Keratinocyte (primary cell): ENCODE results near the gene ZNF117. TPM values are rescaled to one million over a fixed set of nuclear protein-coding genes. Genes with fewer than 3 reads are reported as not detected.

Experiments used
- DNase-seq: peaks from one replicate; pipeline ENCODE4 v3.0.0-alpha.2; 2011; ENCODE audit warnings: low read depth, missing footprints, low spot score
- FAIRE-seq: peaks from 2 replicates; lab custom pipeline; 2011; peaks lifted over from hg19 to GRCh38; lab: Jason Lieb, UNC
- H2AFZ ChIP-seq: 2 replicates; pipeline ENCODE4 v1.6.0; 2012; ENCODE audit warnings: low read length, control low read depth, inconsistent platforms; ENCODE audit not compliant: control insufficient read depth
- H3K27ac ChIP-seq: 2 replicates; pipeline ENCODE4 v1.5.1; 2011; ENCODE audit warnings: low read length; ENCODE audit not compliant: control insufficient read depth, insufficient read depth
- H3K27me3 ChIP-seq: 3 replicates; pipeline ENCODE4 v1.6.0; 2011; ENCODE audit warnings: low read length; ENCODE audit not compliant: control insufficient read depth, insufficient read depth; ENCODE audit errors: extremely low read depth
- H3K36me3 ChIP-seq, 2 experiments: 2 replicates in 1 of 2; 3 replicates in 1 of 2; pipeline ENCODE4 v1.5.1; 2011; ENCODE audit warnings: low read length in 2 of 2, mild to moderate bottlenecking in 1 of 2; ENCODE audit not compliant: control insufficient read depth in 2 of 2, insufficient read depth in 2 of 2; ENCODE audit errors: extremely low read depth in 1 of 2
- H3K4me1 ChIP-seq: 3 replicates; pipeline ENCODE4 v1.5.1; 2011; ENCODE audit warnings: low read length; ENCODE audit not compliant: control insufficient read depth, insufficient read depth; ENCODE audit errors: extremely low read depth
- H3K4me2 ChIP-seq: 3 replicates; pipeline ENCODE4 v1.6.0; 2011; ENCODE audit warnings: low read depth, low read length; ENCODE audit not compliant: control insufficient read depth, insufficient read depth; ENCODE audit errors: extremely low read depth
- H3K4me3 ChIP-seq, 3 experiments: fragments of 200-600 bp in 1 of 3; sonication (generic) in 1 of 3; 2 replicates in 2 of 3; 3 replicates in 1 of 3; pipeline ENCODE4 v1.5.1; 2011 to 2016; ENCODE audit warnings: low read length in 3 of 3, mild to moderate bottlenecking in 3 of 3, control low read depth in 2 of 3, inconsistent platforms in 1 of 3, low read depth in 1 of 3, mixed read lengths in 1 of 3, mixed run types in 1 of 3, moderate library complexity in 1 of 3; ENCODE audit not compliant: control insufficient read depth in 2 of 3, insufficient read depth in 2 of 3; ENCODE audit errors: extremely low read depth in 1 of 3
- H3K79me2 ChIP-seq: 2 replicates; pipeline ENCODE4 v1.6.0; 2012; ENCODE audit warnings: low read length; ENCODE audit not compliant: control insufficient read depth, insufficient read depth
- H3K9ac ChIP-seq: 3 replicates; pipeline ENCODE4 v1.6.0; 2011; ENCODE audit warnings: low read length; ENCODE audit not compliant: control insufficient read depth, insufficient read depth; ENCODE audit errors: extremely low read depth
- H3K9me1 ChIP-seq: 3 replicates; pipeline ENCODE4 v1.6.0; 2011; ENCODE audit warnings: low read length; ENCODE audit not compliant: control insufficient read depth, insufficient read depth; ENCODE audit errors: extremely low read depth
- H3K9me3 ChIP-seq: 2 replicates; pipeline ENCODE4 v1.5.1; 2012; ENCODE audit warnings: low read depth, low read length; ENCODE audit not compliant: control insufficient read depth
- H4K20me1 ChIP-seq: 3 replicates; pipeline ENCODE4 v1.6.0; 2011; ENCODE audit warnings: low read length; ENCODE audit not compliant: control insufficient read depth, insufficient read depth; ENCODE audit errors: extremely low read depth
- CTCF ChIP-seq, 3 experiments: IDR thresholded peaks in 1 of 3; conservative IDR thresholded peaks in 1 of 3; optimal IDR thresholded peaks in 1 of 3; 2 replicates in 2 of 3; 3 replicates in 1 of 3; pipeline versions ENCODE3 to v1.5.1; 2011; ENCODE audit warnings: low read length in 3 of 3, mild to moderate bottlenecking in 3 of 3, moderate library complexity in 2 of 3, control low read depth in 1 of 3, inconsistent platforms in 1 of 3; ENCODE audit not compliant: insufficient read depth in 2 of 3; ENCODE audit errors: extremely low read depth in 1 of 3
- EZH2 ChIP-seq: IDR thresholded peaks from one replicate; pipeline ENCODE4 v1.6.1; 2012; ENCODE audit warnings: inconsistent platforms, mild to moderate bottlenecking, low read length, moderate library complexity
- dilution Hi-C: fragments of 300-500 bp; cut with MboI; formaldehyde crosslinking; loops from one replicate; pipeline ENCODE4 v1.7.0; 2020; ENCODE audit warnings: low sequenced_read_pairs; ENCODE audit not compliant: extremely low pct_ligation_motif_present
- polyA plus RNA-seq, 5 experiments: library from polyadenylated mRNA; depleted of rRNA in 3 of 5; stranded (reverse) in 3 of 5; stranded (forward) in 1 of 5; unstranded in 1 of 5; fragments of >200 nt; gene quantifications; 1 replicate in 1 of 5; 2 replicates in 3 of 5; 3 replicates in 1 of 5; pipeline versions ENCODE4 v1.2.1 to v1.2.3, GENCODE V29; 2011 to 2012; ENCODE audit warnings: missing spikeins in 2 of 5, low read depth in 1 of 5, low replicate concordance in 1 of 5

ZNF117 gene
- polyA plus RNA-seq, 1 donor (not counting 4 experiments of a cell fraction or from before 2014, with no cell fraction given), result 1.8 TPM

- H3K4me1 ChIP-seq, result peaks cover 5% of the 10 kb centered on the region
- TF ChIP-seq EZH2 (no peak), CTCF (optimal IDR thresholded peaks at IDR 0.05 in 1 of 3, IDR thresholded peaks at IDR 0.05 in 1 of 3, conservative IDR thresholded peaks at IDR 0.05 in 1 of 3; ENCODE audit: extremely low read depth in 1 of 3, insufficient read depth in 2 of 3, low read length in 3 of 3) (no peak)
- H3K9ac ChIP-seq, result no peak overlapping the region
- H4K20me1 ChIP-seq, result no peaks in the 10 kb centered on the region
- peaks cover 7% of the 10 kb centered on the region for H3K9me3 ChIP-seq
- no peak overlapping the region for H3K4me3 ChIP-seq
- no peaks in the 10 kb centered on the region for H3K9me1 ChIP-seq
- H3K36me3 ChIP-seq, result peaks cover 0 to 2% of the 10 kb centered on the region in 2 experiments
- no peak overlapping the region for H2AFZ ChIP-seq
- no peaks in the 10 kb centered on the region for H3K79me2 ChIP-seq
- no peak overlapping the region for H3K27ac ChIP-seq
- no peaks in the 10 kb centered on the region for H3K27me3 ChIP-seq
- H3K4me2 ChIP-seq, result no peak overlapping the region
- DNase-seq, result no peak
- FAIRE-seq, result no peak
- dilution Hi-C loops, result no loop called here
Observed at GRCh38 chr7:64997164-64997908, 6.5 kb upstream of the ZNF117 start.

- no peaks in the 10 kb centered on the region for H4K20me1 ChIP-seq
- FAIRE-seq, result no peak
Observed at GRCh38 chr7:64996305-64996704, 5.5 kb upstream of the ZNF117 start.

More at GRCh38 chr7:64996305-64996704, 5.5 kb upstream of the ZNF117 start:
- Histone ChIP-seq H3K4me3 (no peak overlapping the region), H3K4me2 (no peak overlapping the region), H3K9ac (no peak overlapping the region), H3K4me1 (peaks cover 5% of the 10 kb centered on the region), H3K79me2 (no peaks in the 10 kb centered on the region), H3K27me3 (no peaks in the 10 kb centered on the region), H3K9me1 (no peaks in the 10 kb centered on the region), H3K36me3 (no peaks in the 10 kb centered on the region), H3K27ac (no peak overlapping the region), H2AFZ (no peak overlapping the region), H3K9me3 (peaks cover 7% of the 10 kb centered on the region)
- TF ChIP-seq EZH2, result no peak
- no peak for TF ChIP-seq CTCF (optimal IDR thresholded peaks at IDR 0.05 in 1 of 3, IDR thresholded peaks at IDR 0.05 in 1 of 3, conservative IDR thresholded peaks at IDR 0.05 in 1 of 3; ENCODE audit: extremely low read depth in 1 of 3, insufficient read depth in 2 of 3, low read length in 3 of 3)
- DNase-seq, result no peak
- dilution Hi-C loops, result no loop called here
